ENCODE data around the gene SRP9. TPM values are rescaled to one million over a fixed set of nuclear protein-coding genes. Genes with fewer than 3 reads are reported as not detected.

Gene SRP9
- total and polyA plus RNA-seq, 10 donors, result 145 to 269 (median 169) TPM

GRCh38 chr1:225750875-225751824 is 26.5 kb upstream of the SRP9 start:
- peak; percentile 54 for DNase-seq
- TF ChIP-seq POLR2AphosphoS5 (IDR thresholded peaks at IDR 0.05) (no peak), POLR2A (IDR thresholded peaks at IDR 0.05) (no peak), CTCF (IDR thresholded peaks at IDR 0.05 in 8 of 11, conservative IDR thresholded peaks at IDR 0.05 in 3 of 11) (no peak)
- H3K36me3 ChIP-seq, result no peaks in the 10 kb centered on the region
- no peak overlapping the region for H3K4me3 ChIP-seq
- peaks cover 6 to 54% (median 27%) of the 10 kb centered on the region in 6 donors for H3K4me1 ChIP-seq
- H3K27ac ChIP-seq, result peak overlapping the region in 1 of 8 donors; percentile 1
- no peaks in the 10 kb centered on the region for H3K27me3 ChIP-seq (replicated peaks in 1 of 7)
- intact Hi-C loops (cut with DNase I; ENCODE audit: low total_unique reads), result no loop called here
- WGBS, 5 donors, result 66 to 85% (median 83%) methylated on average over 11 of the region's 11 CpGs
- no peaks in the 10 kb centered on the region for H3K9me3 ChIP-seq

- Histone ChIP-seq H3K4me1 (peaks cover 6 to 54% (median 27%) of the 10 kb centered on the region in 6 donors), H3K27me3 (replicated peaks in 1 of 7) (no peaks in the 10 kb centered on the region), H3K4me3 (no peak overlapping the region), H3K9me3 (no peaks in the 10 kb centered on the region), H3K27ac (no peak overlapping the region), H3K36me3 (no peaks in the 10 kb centered on the region)
- 83 to 95% (median 88%) methylated on average over 1 of the region's 1 CpG for WGBS, 5 donors
- intact Hi-C loops (cut with DNase I; ENCODE audit: low total_unique reads), result no loop called here
- no peak for DNase-seq
- TF ChIP-seq POLR2A (IDR thresholded peaks at IDR 0.05) (no peak), POLR2AphosphoS5 (IDR thresholded peaks at IDR 0.05) (no peak)
Observed at GRCh38 chr1:225752245-225752644, 25.4 kb upstream of the SRP9 start.

GRCh38 chr1:225754940-225755641 is 22.5 kb upstream of the SRP9 start:
- WGBS, 5 donors, result 35 to 70% (median 53%) methylated on average over 4 to 10 of the region's 10 CpGs
- Histone ChIP-seq H3K36me3 (no peaks in the 10 kb centered on the region), H3K27ac (peak overlapping the region in 7 of 8 donors; percentile 16 to 74 (median 66)), H3K9me3 (no peaks in the 10 kb centered on the region), H3K4me1 (peaks cover 5 to 46% (median 30%) of the 10 kb centered on the region in 6 donors), H3K27me3 (replicated peaks in 1 of 7) (no peaks in the 10 kb centered on the region), H3K4me3 (no peak overlapping the region)
- intact Hi-C loops (cut with DNase I; ENCODE audit: low total_unique reads), result no loop called here
- peak; percentile 74 for DNase-seq
- TF ChIP-seq POLR2AphosphoS5 (IDR thresholded peaks at IDR 0.05) (peak in 2 of 3 donors; percentile 46 to 56), POLR2A (IDR thresholded peaks at IDR 0.05) (no peak)

- TF ChIP-seq POLR2AphosphoS5 (IDR thresholded peaks at IDR 0.05), result no peak
- TF ChIP-seq POLR2A (IDR thresholded peaks at IDR 0.05), result no peak
- no peak for TF ChIP-seq CTCF (IDR thresholded peaks at IDR 0.05 in 8 of 11, conservative IDR thresholded peaks at IDR 0.05 in 3 of 11)
- no peaks in the 10 kb centered on the region for H3K9me3 ChIP-seq
- H3K36me3 ChIP-seq, result no peaks in the 10 kb centered on the region
- peak overlapping the region in 7 of 8 donors; percentile 16 to 74 (median 66) for H3K27ac ChIP-seq
- 49 to 80% (median 70%) methylated on average over 9 of the region's 9 CpGs for WGBS, 5 donors
- no peak overlapping the region for H3K4me3 ChIP-seq
- intact Hi-C loops (cut with DNase I; ENCODE audit: low total_unique reads), result no loop called here
- DNase-seq, result peak; percentile 16
- H3K4me1 ChIP-seq, result peaks cover 5 to 44% (median 30%) of the 10 kb centered on the region in 6 donors
- H3K27me3 ChIP-seq (replicated peaks in 1 of 7), result no peaks in the 10 kb centered on the region
Observed at GRCh38 chr1:225755671-225756319, 21.8 kb upstream of the SRP9 start.

Measured in spleen (tissue), 11 donors.